Cardiac muscle cell (in vitro differentiated cells and primary cell): ENCODE results near the gene TMOD2. TPM values are rescaled to one million over a fixed set of nuclear protein-coding genes. Genes with fewer than 3 reads are reported as not detected.

Experiments
- DNase-seq, 2 donors: peaks; one replicate each; pipeline versions ENCODE4 v3.0.0 to v3.0.0-alpha.2; 2010 to 2017; ENCODE audit warnings: low read depth in 1 of 2, low spot score in 1 of 2
- H3K27ac ChIP-seq: fragments of 200-600 bp; sonication (generic); 2 replicates; pipeline ENCODE4 v1.5.1; 2016
- H3K27me3 ChIP-seq: fragments of 200-600 bp; sonication (generic); 2 replicates; pipeline ENCODE4 v1.6.0; 2016; ENCODE audit warnings: control low read depth
- H3K36me3 ChIP-seq: fragments of 200-600 bp; sonication (generic); 2 replicates; pipeline ENCODE4 v1.5.1; 2016; ENCODE audit warnings: control low read depth
- H3K4me1 ChIP-seq: fragments of 200-600 bp; sonication (generic); 2 replicates; pipeline ENCODE4 v1.8.1; 2017; ENCODE audit warnings: low read depth, mild to moderate bottlenecking, mixed run types
- H3K4me3 ChIP-seq: fragments of 200-600 bp; sonication (generic); 2 replicates; pipeline ENCODE4 v1.5.1; 2016; ENCODE audit warnings: mild to moderate bottlenecking
- H3K9me3 ChIP-seq: fragments of 200-600 bp; sonication (generic); 2 replicates; pipeline ENCODE4 v1.5.1; 2017; ENCODE audit warnings: low read depth, mild to moderate bottlenecking, control low read depth
- CTCF ChIP-seq: IDR thresholded peaks from 2 replicates; pipeline ENCODE4 v1.5.1; 2012; ENCODE audit warnings: low read depth, mild to moderate bottlenecking, low read length
- polyA plus RNA-seq: library from polyadenylated mRNA; unstranded; fragments of >200 nt; fragmentation: Nextera tagmentation; extraction: Ambion mirVana; gene quantifications from 2 replicates; pipeline ENCODE4 v1.2.1, GENCODE V29; 2016
- total RNA-seq: library from RNA; depleted of rRNA; stranded (reverse); fragments of >200 nt; gene quantifications from 2 replicates; pipeline ENCODE4 v1.2.3, GENCODE V29; 2016

Gene TMOD2
- total and polyA plus RNA-seq, 2 experiments from 2014 or later: 1.8 to 2.8 TPM

GRCh38 chr15:51828621-51829375 is 77.4 kb downstream of the TMOD2 start:
- no peak overlapping the region for H3K27ac ChIP-seq
- no peak overlapping the region for H3K4me3 ChIP-seq
- DNase-seq: no peak

GRCh38 chr15:51829376-51830275 is 78.2 kb downstream of the TMOD2 start, which contains the start of gene TMOD3:
TSS of gene TMOD3 (plus strand) at chr15:51829653. CDS start at chr15:51862885, 33,232 bp downstream.
- no peak for TF ChIP-seq CTCF
- DNase-seq: peak; percentile 93 to 94
- no peaks in the 10 kb centered on the region for H3K36me3 ChIP-seq
- H3K27ac ChIP-seq: peak within 1 kb of the TSS; percentile 82
- no peaks in the 10 kb centered on the region for H3K9me3 ChIP-seq
- H3K4me1 ChIP-seq: peaks cover 9% of the 10 kb centered on the region
- H3K4me3 ChIP-seq: peak within 1 kb of the TSS; percentile 96
- H3K27me3 ChIP-seq: no peaks in the 10 kb centered on the region

More at GRCh38 chr15:51828621-51829375, 77.4 kb downstream of the TMOD2 start:
- no peaks in the 10 kb centered on the region for H3K27me3 ChIP-seq
- H3K9me3 ChIP-seq: no peaks in the 10 kb centered on the region
- TF ChIP-seq CTCF: no peak
- H3K36me3 ChIP-seq: no peaks in the 10 kb centered on the region
- H3K4me1 ChIP-seq: peaks cover 9% of the 10 kb centered on the region

DNA sequence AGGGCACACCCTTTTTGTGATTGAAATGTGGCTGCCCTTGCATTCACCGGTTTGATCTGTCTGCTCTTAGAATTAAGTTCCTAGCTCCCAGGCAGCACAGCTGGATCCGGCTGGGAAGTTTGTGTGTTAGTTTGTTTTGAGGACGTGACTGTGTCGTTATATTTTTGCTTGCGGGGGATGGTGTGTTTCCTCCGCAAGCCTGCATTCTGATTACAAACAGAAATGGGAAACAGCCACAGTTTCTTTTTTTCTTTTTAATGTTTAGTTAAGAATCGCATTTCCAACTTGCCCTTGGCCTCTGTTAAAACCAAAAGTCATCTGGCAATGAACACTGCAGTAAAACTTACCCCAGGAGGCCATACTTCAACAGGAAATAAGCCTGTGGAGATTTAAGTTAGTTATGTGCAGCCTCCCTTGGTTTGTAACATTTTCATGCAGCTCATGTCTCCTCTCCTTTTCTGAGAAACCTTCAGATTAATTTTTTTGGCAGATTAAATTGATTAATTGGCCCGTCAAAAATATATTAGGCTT is 78.9 kb downstream of the TMOD2 start:
- no peak for TF ChIP-seq CTCF
- peak overlapping the region; percentile 82 for H3K27ac ChIP-seq
- no peaks in the 10 kb centered on the region for H3K36me3 ChIP-seq
- H3K27me3 ChIP-seq: no peaks in the 10 kb centered on the region
- peak; percentile 45 to 48 for DNase-seq
- H3K4me1 ChIP-seq: peaks cover 9% of the 10 kb centered on the region
- no peaks in the 10 kb centered on the region for H3K9me3 ChIP-seq
- H3K4me3 ChIP-seq: peak overlapping the region; percentile 96

- H3K4me1 ChIP-seq: peaks cover 23% of the 10 kb centered on the region
- no peaks in the 10 kb centered on the region for H3K36me3 ChIP-seq
- TF ChIP-seq CTCF: no peak
- H3K4me3 ChIP-seq: no peak overlapping the region
- H3K27ac ChIP-seq: no peak overlapping the region
- no peaks in the 10 kb centered on the region for H3K27me3 ChIP-seq
- DNase-seq: no peak
- no peaks in the 10 kb centered on the region for H3K9me3 ChIP-seq
Measured at GRCh38 chr15:51833772-51834171, 82.4 kb downstream of the TMOD2 start.

DNA sequence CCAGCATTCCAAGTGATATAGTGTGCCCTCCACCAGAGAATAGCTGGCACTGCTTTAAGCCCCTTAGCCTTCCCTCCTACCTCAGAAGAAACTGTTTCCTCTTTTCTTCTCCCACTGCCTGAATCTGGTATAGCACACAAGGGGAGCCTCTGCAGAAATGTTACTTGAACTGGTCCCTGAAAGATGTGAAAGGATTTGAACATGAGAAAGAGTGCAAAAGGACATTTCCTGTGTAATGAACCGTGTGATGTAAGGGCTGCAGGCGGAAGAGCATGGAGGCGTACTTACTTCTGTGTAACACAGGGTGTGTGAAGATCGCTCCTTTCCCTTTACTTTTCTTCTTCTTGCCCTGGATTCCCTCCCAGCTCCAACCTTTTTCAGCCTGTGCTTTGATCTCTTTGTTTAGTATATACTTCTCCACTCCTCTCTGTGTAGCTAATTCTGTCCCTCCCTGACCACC is 86.4 kb downstream of the TMOD2 start:
- H3K27ac ChIP-seq: peak overlapping the region; percentile 46
- no peak for TF ChIP-seq CTCF
- peaks cover 14% of the 10 kb centered on the region for H3K4me1 ChIP-seq
- H3K4me3 ChIP-seq: no peak overlapping the region
- H3K36me3 ChIP-seq: no peaks in the 10 kb centered on the region
- no peaks in the 10 kb centered on the region for H3K9me3 ChIP-seq
- peak in 1 of 2 donors; percentile 42 for DNase-seq
- H3K27me3 ChIP-seq: no peaks in the 10 kb centered on the region
